Neural cell (in vitro differentiated cells): ENCODE data around the gene CLTCL1. TPM values are rescaled to one million over a fixed set of nuclear protein-coding genes. Genes with fewer than 3 reads are reported as not detected.

ENCODE experiments used
- H2AFZ ChIP-seq: fragments of 200-600, 300-800 bp; sonication (generic), shearing (Covaris generic); 2 replicates; pipeline ENCODE4 v1.6.0; 2014; ENCODE audit warnings: low read depth, mild to moderate bottlenecking, antibody characterized with exemption, low read length, moderate library complexity
- H3F3A ChIP-seq: fragments of 200-600 bp; shearing (Covaris generic); 2 replicates; pipeline ENCODE4 v1.6.1; 2016; ENCODE audit warnings: mild to moderate bottlenecking, moderate library complexity, mixed read lengths, antibody characterized with exemption, low read length; ENCODE audit not compliant: insufficient read depth, poor library complexity, severe bottlenecking
- H3K27ac ChIP-seq: fragments of 200-600, 300-800 bp; sonication (generic), shearing (Covaris generic); 2 replicates; pipeline ENCODE4 v1.5.1; 2014; ENCODE audit warnings: mild to moderate bottlenecking, low read length, moderate library complexity
- H3K27me3 ChIP-seq: fragments of 300-800, 200-600 bp; sonication (generic), shearing (Covaris generic); 2 replicates; pipeline ENCODE4 v1.6.0; 2014; ENCODE audit warnings: mild to moderate bottlenecking, low read depth, low read length, moderate library complexity; ENCODE audit not compliant: insufficient read depth
- H3K36me3 ChIP-seq: fragments of 300-800, 200-600 bp; sonication (generic), shearing (Covaris generic); 2 replicates; pipeline ENCODE4 v1.5.1; 2014; ENCODE audit warnings: mild to moderate bottlenecking, antibody characterized with exemption, low read length, moderate library complexity; ENCODE audit not compliant: insufficient read depth
- H3K4me2 ChIP-seq: fragments of 300-800, 200-600 bp; sonication (generic), shearing (Covaris generic); 2 replicates; pipeline ENCODE4 v1.6.0; 2014; ENCODE audit warnings: mild to moderate bottlenecking, low read length
- H3K4me3 ChIP-seq: fragments of 300-800, 200-600 bp; sonication (generic), shearing (Covaris generic); 2 replicates; pipeline ENCODE4 v1.5.1; 2014; ENCODE audit warnings: mild to moderate bottlenecking, low read length, moderate library complexity
- H3K79me2 ChIP-seq: fragments of 200-600 bp; shearing (Covaris generic); replicated peaks from 2 replicates; pipeline ENCODE4 v1.6.0; 2014; ENCODE audit warnings: mild to moderate bottlenecking, low read length, moderate library complexity; ENCODE audit not compliant: insufficient read depth
- H3K9ac ChIP-seq: fragments of 300-800, 200-600 bp; sonication (generic), shearing (Covaris generic); 2 replicates; pipeline ENCODE4 v1.6.1; 2016; ENCODE audit warnings: mild to moderate bottlenecking, low read length, mixed read lengths
- H3K9me2 ChIP-seq: fragments of 200-600 bp; shearing (Covaris generic); 2 replicates; pipeline ENCODE4 v1.6.1; 2016; ENCODE audit warnings: mild to moderate bottlenecking, low read length, mixed read lengths; ENCODE audit not compliant: insufficient read depth
- H3K9me3 ChIP-seq: fragments of 200-600, 300-800 bp; sonication (generic), shearing (Covaris generic); 2 replicates; pipeline ENCODE4 v1.6.1; 2016; ENCODE audit warnings: mild to moderate bottlenecking, mixed run types, low read length, moderate library complexity, mixed read lengths
- H4K20me1 ChIP-seq: fragments of 200-600 bp; shearing (Covaris generic); 2 replicates; pipeline ENCODE4 v1.6.1; 2016; ENCODE audit warnings: mild to moderate bottlenecking, mixed run types; ENCODE audit not compliant: insufficient read depth
- CTCF ChIP-seq: fragments of 450-650 bp; IDR thresholded peaks from 2 replicates; pipeline ENCODE4 v1.5.1; 2014; ENCODE audit warnings: antibody characterized with exemption, mild to moderate bottlenecking, moderate library complexity; ENCODE audit not compliant: poor library complexity, severe bottlenecking
- EP300 ChIP-seq: fragments of 450-650 bp; conservative IDR thresholded peaks from 2 replicates; pipeline ENCODE4 v1.6.1; 2014; ENCODE audit warnings: antibody characterized with exemption, mild to moderate bottlenecking, moderate library complexity; ENCODE audit not compliant: poor library complexity, severe bottlenecking
- EZH2 ChIP-seq: fragments of 200-600, 300-800 bp; shearing (Covaris generic), sonication (generic); IDR thresholded peaks from 2 replicates; pipeline ENCODE4 v1.6.1; 2014; ENCODE audit warnings: antibody characterized with exemption, low read length, borderline replicate concordance, mild to moderate bottlenecking; ENCODE audit not compliant: insufficient read depth, poor library complexity, severe bottlenecking
- MXI1 ChIP-seq: fragments of 450-650 bp; conservative IDR thresholded peaks from 2 replicates; pipeline ENCODE4 v1.6.1; 2014; ENCODE audit warnings: antibody characterized with exemption, mild to moderate bottlenecking; ENCODE audit not compliant: poor library complexity, severe bottlenecking
- POLR2AphosphoS5 ChIP-seq: IDR thresholded peaks from 2 replicates; pipeline ENCODE4 v1.6.1; 2012
- RAD21 ChIP-seq: fragments of 450-650 bp; conservative IDR thresholded peaks from 2 replicates; pipeline ENCODE4 v1.6.1; 2014; ENCODE audit warnings: antibody characterized with exemption, mild to moderate bottlenecking, moderate library complexity
- REST ChIP-seq: IDR thresholded peaks from 2 replicates; pipeline ENCODE4 v1.6.1; 2012; ENCODE audit warnings: borderline replicate concordance
- SMC3 ChIP-seq: fragments of 450-650 bp; conservative IDR thresholded peaks from 2 replicates; pipeline ENCODE4 v1.6.1; 2014; ENCODE audit warnings: antibody characterized with exemption, mild to moderate bottlenecking, moderate library complexity; ENCODE audit not compliant: poor library complexity
- TAF1 ChIP-seq: IDR thresholded peaks from 2 replicates; pipeline ENCODE4 v1.6.1; 2012; ENCODE audit warnings: low read depth
- polyA plus RNA-seq: library from polyadenylated mRNA; depleted of rRNA; stranded (reverse); fragments of >200 nt; gene quantifications from 2 replicates; pipeline ENCODE4 v1.2.3, GENCODE V29; 2014

CLTCL1 gene
- polyA plus RNA-seq, 1 donor from 2014 or later: 7.8 TPM

DNA sequence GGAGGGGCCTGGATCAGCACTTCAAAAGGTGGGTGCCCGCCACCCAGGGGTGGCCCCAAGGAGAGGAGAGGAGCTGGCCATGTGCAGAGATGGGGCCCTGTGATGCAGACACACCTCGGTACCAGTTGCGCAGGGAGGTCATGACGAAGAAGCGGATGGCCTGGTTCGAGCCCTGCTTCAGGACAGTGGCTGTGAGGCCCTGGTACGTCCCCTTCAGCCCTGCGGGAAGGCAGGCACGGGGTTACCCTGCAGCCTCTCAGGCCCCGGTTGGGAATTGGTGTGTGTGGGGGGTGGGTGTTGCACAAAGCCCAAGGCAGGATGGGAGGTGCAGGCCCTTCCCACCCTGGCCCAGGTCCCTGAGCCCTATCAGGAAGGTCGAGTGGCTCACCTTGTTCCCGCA is 114.8 kb downstream of the CLTCL1 start:
- Histone ChIP-seq H4K20me1 (no peaks in the 10 kb centered on the region), H3K27ac (no peak overlapping the region), H3K36me3 (no peaks in the 10 kb centered on the region), H3K79me2 (peaks cover 11% of the 10 kb centered on the region), H2AFZ (no peak overlapping the region), H3K9me3 (no peaks in the 10 kb centered on the region), H3K9me2 (no peaks in the 10 kb centered on the region), H3K4me2 (no peak overlapping the region), H3K9ac (no peak overlapping the region), H3K27me3 (no peaks in the 10 kb centered on the region), H3F3A (no peaks in the 10 kb centered on the region), H3K4me3 (peak overlapping the region; percentile 91)
- TF ChIP-seq EZH2 (no peak), REST (no peak)

- Histone ChIP-seq H3K9me3 (no peaks in the 10 kb centered on the region), H3K79me2 (peaks cover 13% of the 10 kb centered on the region), H3F3A (no peaks in the 10 kb centered on the region), H3K9me2 (no peaks in the 10 kb centered on the region), H3K4me3 (no peak overlapping the region), H3K36me3 (no peaks in the 10 kb centered on the region), H2AFZ (no peak overlapping the region), H3K4me2 (no peak overlapping the region), H3K27ac (no peak overlapping the region), H3K9ac (no peak overlapping the region), H3K27me3 (no peaks in the 10 kb centered on the region), H4K20me1 (no peaks in the 10 kb centered on the region)
- TF ChIP-seq MXI1 (no peak), REST (no peak), CTCF (no peak), TAF1 (no peak), RAD21 (no peak), EZH2 (no peak), POLR2AphosphoS5 (no peak), SMC3 (no peak), EP300 (no peak)
Measured at GRCh38 chr22:19176175-19176643, 115.3 kb downstream of the CLTCL1 start.
